SKM-1 treated with dmso at 0.1 percent for 144 hours (cell line): Measurements from ENCODE around the gene USP5.

ENCODE experiments used
- DNase-seq: peaks from one replicate; lab custom pipeline; 2025; ENCODE audit not compliant: unreplicated experiment; lab: John Stamatoyannopoulos, UW

Gene USP5

GRCh38 chr12:6909421-6910145 lies 57.6 kb downstream of the USP5 start:
- no peak for DNase-seq

GRCh38 chr12:6912164-6912935 lies 60.4 kb downstream of the USP5 start:
- no peak for DNase-seq

- DNase-seq, result no peak
Measured at GRCh38 chr12:6914246-6914946, 62.4 kb downstream of the USP5 start, which contains the start of gene ENO2. TSS of gene ENO2 (plus strand) at chr12:6914580. CDS start at chr12:6915833, 1,253 bp downstream.

GRCh38 chr12:6914947-6915788 lies 63.2 kb downstream of the USP5 start:
- no peak for DNase-seq

GRCh38 chr12:6915789-6916285 lies 63.9 kb downstream of the USP5 start:
- no peak for DNase-seq
